DLD1 (cell line): ENCODE results near the gene DTWD2.
"Not testable (repeated sequence)": the region's sequence is repeated elsewhere in the genome, so short reads cannot be mapped to it uniquely, and the experiment has no call there.

Experiments
- in situ Hi-C: cut with HindIII; loops from 2 replicates; pipeline ENCODE4 v1.10.0; 2017; ENCODE audit warnings: low sequenced_read_pairs

The DTWD2 gene

GRCh38 chr5:118952992-118953651, 35.2 kb downstream of the DTWD2 start:
- in situ Hi-C loops = no loop called here

DNA sequence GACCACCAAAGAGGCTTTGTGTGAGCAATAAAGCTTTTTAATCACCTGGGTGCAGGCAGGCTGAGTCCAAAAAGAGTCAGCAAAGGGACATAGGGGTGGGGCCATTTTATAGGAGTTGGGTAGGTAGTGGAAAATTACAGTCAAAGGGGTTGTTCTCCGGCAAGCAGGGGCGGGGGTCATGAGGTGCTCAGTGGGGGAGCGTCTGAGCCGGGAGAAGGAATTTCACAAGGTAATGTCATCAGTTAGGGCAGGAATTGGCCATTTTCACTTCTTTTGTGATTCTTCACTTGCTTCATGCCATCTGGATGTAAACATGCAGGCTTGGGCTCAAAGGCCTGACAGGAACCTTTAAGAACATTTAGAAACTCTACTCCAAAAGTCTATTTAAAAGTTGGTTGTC, 36.0 kb downstream of the DTWD2 start:
- in situ Hi-C loops = not testable (repeated sequence)

GRCh38 chr5:118950354-118950753, 38.0 kb downstream of the DTWD2 start:
- in situ Hi-C loops = not testable (repeated sequence)

DNA sequence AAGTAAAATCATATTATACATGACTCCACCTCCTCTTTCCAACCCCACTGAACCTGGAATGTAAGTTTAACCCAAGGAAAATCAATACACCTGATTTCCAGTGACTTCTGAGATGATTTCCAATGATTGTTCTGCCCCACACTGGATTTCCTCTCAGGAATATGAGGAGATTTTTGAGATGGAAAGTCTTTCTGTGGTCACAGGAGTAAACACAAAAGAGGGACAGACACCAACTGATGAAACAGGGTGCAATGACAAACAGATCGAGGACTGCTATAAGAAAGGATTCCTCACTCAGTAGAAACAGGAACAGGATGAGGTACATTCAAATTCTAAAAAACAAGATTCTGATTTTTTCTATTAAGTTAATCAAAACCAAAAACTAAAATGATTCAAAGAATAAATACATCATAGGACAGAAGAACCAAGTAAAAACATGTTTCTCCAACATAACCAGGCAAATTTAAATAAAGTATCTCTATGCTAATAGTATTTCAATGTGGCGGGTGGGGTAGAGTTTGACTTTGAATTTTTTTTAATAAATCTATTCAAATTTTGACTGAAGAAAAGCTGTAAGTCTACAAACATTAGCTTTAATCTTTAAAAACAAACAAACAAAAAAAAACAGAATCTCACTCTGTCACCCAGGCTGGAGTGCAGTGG, 42.1 kb downstream of the DTWD2 start:
- in situ Hi-C loops = no loop called here

GRCh38 chr5:118937393-118938061, 50.8 kb downstream of the DTWD2 start:
- in situ Hi-C loops = no loop called here

- in situ Hi-C loops = no loop called here
Observed at GRCh38 chr5:118933703-118934102, 54.6 kb downstream of the DTWD2 start.

GRCh38 chr5:118931564-118931963, 56.8 kb downstream of the DTWD2 start:
- in situ Hi-C loops = no loop called here

- in situ Hi-C loops = no loop called here
Observed at GRCh38 chr5:118924006-118924389, 64.3 kb downstream of the DTWD2 start.

GRCh38 chr5:118923295-118924005, 64.9 kb downstream of the DTWD2 start:
- in situ Hi-C loops = no loop called here

- in situ Hi-C loops = no loop called here
Observed at GRCh38 chr5:118921866-118922265, 66.5 kb downstream of the DTWD2 start.

DNA sequence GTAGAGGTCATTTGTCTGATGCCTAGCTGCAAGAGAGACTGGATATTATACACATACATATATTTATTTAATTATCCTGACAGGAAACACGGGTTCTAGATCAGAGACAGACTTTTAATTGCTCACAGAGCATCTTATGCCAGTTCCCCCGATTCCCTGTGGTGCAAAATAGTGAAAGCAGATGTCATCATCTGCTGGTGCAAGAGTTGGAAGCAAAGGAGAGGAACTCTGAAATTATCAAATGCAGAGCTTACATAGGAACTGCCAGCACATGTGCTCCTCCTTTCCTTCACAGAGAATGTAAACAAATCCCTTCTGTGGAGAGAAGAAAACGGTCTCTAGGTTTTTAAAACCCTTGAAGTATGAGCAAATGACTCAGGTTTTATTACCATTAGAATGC, 69.3 kb downstream of the DTWD2 start:
- in situ Hi-C loops = no loop called here

- in situ Hi-C loops = no loop called here
Observed at GRCh38 chr5:118918232-118918631, 70.1 kb downstream of the DTWD2 start.

GRCh38 chr5:118907536-118907935, 80.8 kb downstream of the DTWD2 start:
- in situ Hi-C loops = not testable (repeated sequence)

GRCh38 chr5:118906947-118907346, 81.4 kb downstream of the DTWD2 start:
- in situ Hi-C loops = no loop called here

DNA sequence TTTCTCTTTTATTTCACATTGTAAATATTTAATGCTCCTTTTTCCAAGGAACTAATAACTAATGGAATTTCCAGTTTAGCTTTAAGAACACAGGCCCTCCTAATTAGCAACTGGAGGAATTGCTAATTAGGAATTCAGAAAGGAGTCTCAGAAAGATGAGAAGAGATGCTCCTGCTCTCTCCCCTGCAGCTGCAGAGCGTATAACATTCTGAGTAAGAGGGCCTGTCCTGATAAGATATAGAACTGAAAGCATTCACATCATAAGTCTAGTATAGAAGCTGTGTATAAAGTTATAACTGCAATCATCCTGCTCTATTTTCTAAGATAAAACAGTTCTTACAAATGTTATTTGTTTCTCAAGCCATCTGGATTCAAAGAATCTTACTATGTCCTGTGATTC, 83.2 kb downstream of the DTWD2 start:
- in situ Hi-C loops = no loop called here

DNA sequence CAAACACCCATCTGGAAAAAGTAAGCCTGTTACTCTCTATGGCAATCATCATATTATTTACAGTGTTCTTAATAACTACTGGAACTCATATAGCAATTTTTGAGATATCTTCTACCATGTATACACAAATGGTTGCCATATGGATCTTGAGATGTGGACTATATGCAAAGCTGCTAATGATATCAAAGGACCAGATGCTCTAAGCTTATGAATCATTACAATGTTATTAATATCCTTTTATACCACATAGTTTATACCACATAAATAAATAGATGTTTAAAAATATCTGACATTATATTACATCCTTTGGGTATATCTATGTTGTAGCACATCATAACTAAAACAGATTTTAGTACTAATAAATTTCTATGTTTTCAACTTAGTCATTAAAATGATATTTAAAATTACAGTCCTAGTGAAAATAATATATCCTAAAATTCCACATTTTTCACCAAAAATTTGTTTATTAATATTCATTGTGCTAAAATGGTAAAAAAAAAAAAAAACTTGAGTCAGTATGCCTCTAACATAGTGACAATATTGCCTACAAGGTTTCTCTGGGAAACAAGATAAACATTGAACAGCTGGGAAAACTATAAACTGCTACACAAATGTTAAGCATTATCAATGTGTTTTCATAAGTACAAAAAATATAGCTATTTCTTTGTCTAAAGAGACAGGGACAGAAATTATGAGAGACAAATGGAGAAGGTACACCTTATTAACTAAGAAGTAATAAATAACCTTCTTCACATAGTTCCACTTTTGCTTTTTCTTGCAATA, 85.5 kb downstream of the DTWD2 start:
- in situ Hi-C loops = no loop called here

- in situ Hi-C loops = no loop called here
Observed at GRCh38 chr5:118894709-118895108, 93.6 kb downstream of the DTWD2 start.

DNA sequence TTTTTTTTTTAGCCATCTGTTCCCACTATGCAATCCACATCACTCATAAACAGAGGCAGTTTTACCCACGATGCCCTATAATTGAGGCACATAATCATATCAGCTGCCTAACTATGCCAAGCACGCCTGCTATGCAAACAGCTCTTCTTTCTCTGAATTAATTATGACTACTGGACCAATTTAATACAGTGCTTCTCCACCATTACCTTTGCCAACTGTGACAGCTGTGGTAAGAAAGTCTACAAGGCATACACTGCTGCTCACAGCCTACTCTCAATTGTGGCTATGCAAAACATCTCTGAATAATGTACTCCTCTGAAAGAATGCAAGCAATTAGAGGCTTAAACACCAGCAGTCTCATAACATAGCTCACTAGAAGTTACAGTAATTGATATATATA, 97.1 kb downstream of the DTWD2 start:
- in situ Hi-C loops = no loop called here

- in situ Hi-C loops = no loop called here
Observed at GRCh38 chr5:118889165-118889564, 99.2 kb downstream of the DTWD2 start.

GRCh38 chr5:118888556-118888955, 99.8 kb downstream of the DTWD2 start:
- in situ Hi-C loops = no loop called here

DNA sequence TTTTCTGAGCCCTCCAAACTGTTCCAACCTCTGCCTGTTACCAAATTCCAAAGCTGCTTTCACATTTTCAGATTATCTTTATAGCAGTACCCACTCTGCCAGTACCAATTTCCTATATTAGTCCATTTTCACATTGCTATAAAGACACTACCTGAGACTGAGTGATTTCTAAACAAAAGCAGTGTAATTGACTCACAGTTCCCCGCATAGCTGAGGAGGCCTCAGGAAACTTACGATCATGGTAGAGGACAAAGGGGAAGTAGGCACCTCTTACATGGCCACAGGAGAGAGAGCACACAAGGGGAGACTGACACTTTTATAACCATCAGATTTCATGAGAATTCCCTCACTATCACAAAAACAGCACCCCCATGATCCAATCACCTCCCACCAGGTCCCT, 105.0 kb downstream of the DTWD2 start:
- in situ Hi-C loops = no loop called here
